Lung (tissue), 12 donors: ENCODE measurements around the gene DGKD. TPM values are rescaled to one million over a fixed set of nuclear protein-coding genes. Genes with fewer than 3 reads are reported as not detected.
A peak's percentile ranks its signal among the peaks of the same experiment; 100 is the strongest.

Experiments
- ATAC-seq: fragments of 200-7000 bp; cut with Tn5 transposase; one replicate; pipeline ENCODE4 v1.9.1; 2020; ENCODE audit warnings: moderate number of reproducible peaks; ENCODE audit not compliant: insufficient read depth, low FRiP score
- DNase-seq, 3 donors: peaks; one replicate each; pipeline ENCODE4 v3.0.0-alpha.2; 2013 to 2017
- H3K27ac ChIP-seq, 2 donors: one replicate each; pipeline ENCODE4 v1.5.1; 2013; ENCODE audit warnings: mild to moderate bottlenecking in 2 of 2, moderate library complexity in 2 of 2, control low read depth in 1 of 2, inconsistent platforms in 1 of 2, low read depth in 1 of 2, low read length in 1 of 2
- H3K27me3 ChIP-seq, 3 donors: one replicate each; pipeline ENCODE4 v1.5.1; 2013; ENCODE audit warnings: low read length in 2 of 3; ENCODE audit not compliant: control insufficient read depth in 3 of 3, insufficient read depth in 3 of 3
- H3K36me3 ChIP-seq, 4 donors: one replicate each; pipeline ENCODE4 v1.5.1; 2013; ENCODE audit warnings: low read length in 4 of 4, mild to moderate bottlenecking in 1 of 4, moderate library complexity in 1 of 4; ENCODE audit not compliant: control insufficient read depth in 4 of 4, insufficient read depth in 4 of 4
- H3K4me1 ChIP-seq, 5 donors: one replicate each; pipeline ENCODE4 v1.5.1; 2013; ENCODE audit warnings: low read length in 5 of 5, mild to moderate bottlenecking in 2 of 5, moderate library complexity in 1 of 5; ENCODE audit not compliant: control insufficient read depth in 5 of 5, insufficient read depth in 5 of 5
- H3K4me3 ChIP-seq: one replicate; pipeline ENCODE4 v1.5.1; 2013; ENCODE audit warnings: mild to moderate bottlenecking, control low read depth, moderate library complexity
- H3K9ac ChIP-seq, 2 donors: one replicate each; pipeline ENCODE4 v1.5.1; 2013; ENCODE audit warnings: low read length in 2 of 2, control low read depth in 1 of 2; ENCODE audit not compliant: insufficient read depth in 1 of 2
- H3K9me3 ChIP-seq, 4 donors: one replicate each; pipeline ENCODE4 v1.5.1; 2013; ENCODE audit warnings: low read length in 3 of 4, mild to moderate bottlenecking in 1 of 4, moderate library complexity in 1 of 4; ENCODE audit not compliant: control insufficient read depth in 4 of 4, insufficient read depth in 3 of 4
- WGBS, 2 donors: extraction: QIAGEN DNeasy Blood & Tissue Kit; methylation state at CpG; one replicate each; pipeline ENCODE4 v1.1.7; 2013; 5-methylcytosine and 5-hydroxymethylcytosine counted together
- polyA plus RNA-seq, 2 donors: library from polyadenylated mRNA; stranded (reverse); fragments of 200-250 nt; gene quantifications; one replicate each; pipeline ENCODE4 v1.2.1, GENCODE V29; 2013
- total RNA-seq, 2 donors: library from RNA; depleted of rRNA in 1 of 2; stranded (reverse); fragments of >200 nt in 1 of 2; gene quantifications; one replicate each; pipeline ENCODE4 v1.2.1, GENCODE V29; 2014 to 2021
- TF ChIP-seq, protein P1 (sequence below): IDR thresholded peaks from 2 replicates; pipeline ENCODE4 v1.5.1; 2012; ENCODE audit warnings: mild to moderate bottlenecking; ENCODE audit errors: control extremely low read depth, extremely low read depth
- donor health status: control.
- donor health status: control.
- donor health status: Bipolar disorder and iron deficiency.
- donor health status: healthy.
- donor health status: DM: yes; HTN: yes; CAD: no.

DGKD gene
- total and polyA plus RNA-seq, 4 donors, result 30.3 to 77.4 (median 44.0) TPM

DNA sequence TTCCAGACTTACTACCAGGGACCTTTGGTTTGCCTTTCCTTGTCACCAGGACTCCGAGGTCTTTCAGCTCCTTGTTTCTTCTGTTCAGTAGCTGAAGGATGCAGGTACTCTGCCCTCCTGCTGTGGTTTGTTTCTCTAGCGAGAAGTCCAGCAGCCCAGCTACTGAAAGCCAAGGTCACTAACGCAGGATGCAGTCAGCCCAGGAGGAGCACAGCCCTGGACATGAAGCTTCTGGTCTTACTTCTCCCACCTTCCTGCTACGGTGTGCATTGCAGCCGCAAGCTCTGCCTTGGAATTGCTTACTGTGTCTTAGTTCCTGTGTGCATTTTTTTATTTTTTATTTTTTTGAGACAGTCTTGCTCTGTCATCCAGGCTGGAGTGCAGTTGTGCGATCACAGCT is 62.4 kb downstream of the DGKD start:
- H3K9ac ChIP-seq, result no peak overlapping the region
- H3K9me3 ChIP-seq, result peaks cover 0 to 3% (median 0%) of the 10 kb centered on the region in 4 donors
- H3K36me3 ChIP-seq, result no peaks in the 10 kb centered on the region
- H3K4me3 ChIP-seq, result no peak overlapping the region
- DNase-seq (no peak), ATAC-seq (no peak)
- peaks cover 0 to 38% (median 22%) of the 10 kb centered on the region in 5 donors for H3K4me1 ChIP-seq
- TF ChIP-seq, protein P1, sequence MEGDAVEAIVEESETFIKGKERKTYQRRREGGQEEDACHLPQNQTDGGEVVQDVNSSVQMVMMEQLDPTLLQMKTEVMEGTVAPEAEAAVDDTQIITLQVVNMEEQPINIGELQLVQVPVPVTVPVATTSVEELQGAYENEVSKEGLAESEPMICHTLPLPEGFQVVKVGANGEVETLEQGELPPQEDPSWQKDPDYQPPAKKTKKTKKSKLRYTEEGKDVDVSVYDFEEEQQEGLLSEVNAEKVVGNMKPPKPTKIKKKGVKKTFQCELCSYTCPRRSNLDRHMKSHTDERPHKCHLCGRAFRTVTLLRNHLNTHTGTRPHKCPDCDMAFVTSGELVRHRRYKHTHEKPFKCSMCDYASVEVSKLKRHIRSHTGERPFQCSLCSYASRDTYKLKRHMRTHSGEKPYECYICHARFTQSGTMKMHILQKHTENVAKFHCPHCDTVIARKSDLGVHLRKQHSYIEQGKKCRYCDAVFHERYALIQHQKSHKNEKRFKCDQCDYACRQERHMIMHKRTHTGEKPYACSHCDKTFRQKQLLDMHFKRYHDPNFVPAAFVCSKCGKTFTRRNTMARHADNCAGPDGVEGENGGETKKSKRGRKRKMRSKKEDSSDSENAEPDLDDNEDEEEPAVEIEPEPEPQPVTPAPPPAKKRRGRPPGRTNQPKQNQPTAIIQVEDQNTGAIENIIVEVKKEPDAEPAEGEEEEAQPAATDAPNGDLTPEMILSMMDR, result no peak
- no peaks in the 10 kb centered on the region for H3K27me3 ChIP-seq
- WGBS, 2 donors, result 95 to 96% methylated on average over 6 of the region's 6 CpGs
- H3K27ac ChIP-seq, result peak overlapping the region in 1 of 2 donors; percentile 52

DNA sequence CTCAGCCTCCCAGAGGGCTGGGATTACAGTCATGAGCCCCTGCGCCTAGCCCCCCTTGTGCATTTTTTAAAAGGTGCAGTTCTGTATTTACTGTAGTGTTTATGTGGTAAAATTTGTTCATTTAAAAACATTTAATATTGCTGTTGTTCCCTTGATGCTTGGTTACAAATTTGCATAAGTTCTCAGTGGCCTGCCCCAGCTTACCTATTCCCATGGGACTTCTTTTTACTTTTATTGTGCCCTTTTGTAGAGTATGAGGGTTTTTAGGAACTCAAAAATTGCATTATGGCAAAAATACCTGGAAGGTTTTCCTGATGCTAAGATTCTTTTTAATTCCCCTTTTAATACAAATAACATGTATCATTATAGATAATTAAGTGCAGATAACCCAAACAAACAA is 63.0 kb downstream of the DGKD start:
- H3K4me3 ChIP-seq, result no peak overlapping the region
- H3K4me1 ChIP-seq, result peaks cover 0 to 40% (median 22%) of the 10 kb centered on the region in 5 donors
- TF ChIP-seq, protein P1, result no peak
- DNase-seq (no peak), ATAC-seq (no peak)
- H3K9me3 ChIP-seq, result peaks cover 0 to 3% (median 0%) of the 10 kb centered on the region in 4 donors
- no peak overlapping the region for H3K27ac ChIP-seq
- no peak overlapping the region for H3K9ac ChIP-seq
- H3K36me3 ChIP-seq, result no peaks in the 10 kb centered on the region
- 100% methylated on average over 1 of the region's 1 CpG for WGBS, 2 donors
- no peaks in the 10 kb centered on the region for H3K27me3 ChIP-seq

GRCh38 chr2:233418052-233418760 is 63.9 kb downstream of the DGKD start:
- TF ChIP-seq, protein P1, result no peak
- Histone ChIP-seq H3K27ac (peak overlapping the region; percentile 81 to 92), H3K4me1 (peaks cover 0 to 41% (median 22%) of the 10 kb centered on the region in 5 donors), H3K36me3 (no peaks in the 10 kb centered on the region), H3K9me3 (no peaks in the 10 kb centered on the region), H3K9ac (no peak overlapping the region), H3K4me3 (no peak overlapping the region), H3K27me3 (no peaks in the 10 kb centered on the region)
- DNase-seq (no peak), ATAC-seq (no peak)
- 66 to 70% methylated on average over 3 of the region's 3 CpGs for WGBS, 2 donors
